GM18505 (cell line): ENCODE measurements around the gene TNNT2.

Experiments
- ATAC-seq: cut with Tn5 transposase; IDR thresholded peaks from one replicate; pipeline ENCODE4 v1.9.1; 2021; ENCODE audit not compliant: unreplicated experiment
- POLR2A ChIP-seq: IDR thresholded peaks from 4 replicates; pipeline ENCODE4 v1.6.1; 2011; ENCODE audit warnings: borderline replicate concordance; ENCODE audit not compliant: insufficient read depth, insufficient read length; ENCODE audit errors: extremely low read depth

TNNT2 gene

GRCh38 chr1:201350884-201351283, 26.6 kb downstream of the TNNT2 start:
- ATAC-seq = no peak
- no peak for TF ChIP-seq POLR2A

DNA sequence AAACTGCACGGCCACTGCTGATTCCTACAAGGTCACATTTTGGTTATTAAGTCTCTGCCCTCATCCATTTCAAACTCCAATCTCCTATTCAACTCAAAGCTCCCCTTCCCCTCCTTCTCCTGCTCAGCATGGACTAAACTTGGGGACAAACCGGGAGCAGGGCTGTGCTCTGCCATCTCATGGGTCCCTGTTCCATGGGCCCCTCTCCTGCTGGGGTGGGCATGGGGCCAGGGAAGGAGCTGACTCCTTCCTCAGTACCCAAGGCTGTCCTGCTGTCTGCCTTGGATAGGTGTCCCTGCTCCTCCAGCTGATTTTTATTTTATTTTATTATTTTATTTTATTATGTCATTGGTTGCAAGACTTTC, 27.1 kb downstream of the TNNT2 start:
- no peak for TF ChIP-seq POLR2A
- no peak for ATAC-seq

GRCh38 chr1:201349092-201349491, 28.4 kb downstream of the TNNT2 start:
- TF ChIP-seq POLR2A = no peak
- ATAC-seq = no peak

GRCh38 chr1:201348211-201348566, 29.3 kb downstream of the TNNT2 start:
- ATAC-seq = no peak
- no peak for TF ChIP-seq POLR2A

- no peak for TF ChIP-seq POLR2A
- no peak for ATAC-seq
Measured at GRCh38 chr1:201347498-201348210, 29.8 kb downstream of the TNNT2 start.

DNA sequence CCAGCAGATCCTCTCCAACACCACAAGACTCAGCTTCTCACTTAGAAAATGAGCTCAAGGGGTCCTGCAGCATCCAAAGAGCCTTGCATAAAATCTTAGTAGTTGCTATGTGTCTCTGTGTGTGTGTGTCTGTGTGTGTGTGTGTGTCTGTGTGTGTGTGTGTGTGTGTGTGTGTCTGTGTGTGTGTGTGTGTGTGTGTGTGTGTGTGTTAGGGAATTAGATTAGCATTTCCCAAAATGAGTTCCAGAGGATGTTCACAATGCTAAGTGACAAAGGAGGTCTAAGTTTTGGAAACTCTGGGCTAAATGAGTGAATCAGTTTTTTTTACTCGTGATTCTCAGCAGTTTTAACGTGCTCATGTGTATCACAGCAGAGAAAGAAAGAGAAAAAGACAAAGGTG, 30.5 kb downstream of the TNNT2 start:
- ATAC-seq = no peak
- no peak for TF ChIP-seq POLR2A

DNA sequence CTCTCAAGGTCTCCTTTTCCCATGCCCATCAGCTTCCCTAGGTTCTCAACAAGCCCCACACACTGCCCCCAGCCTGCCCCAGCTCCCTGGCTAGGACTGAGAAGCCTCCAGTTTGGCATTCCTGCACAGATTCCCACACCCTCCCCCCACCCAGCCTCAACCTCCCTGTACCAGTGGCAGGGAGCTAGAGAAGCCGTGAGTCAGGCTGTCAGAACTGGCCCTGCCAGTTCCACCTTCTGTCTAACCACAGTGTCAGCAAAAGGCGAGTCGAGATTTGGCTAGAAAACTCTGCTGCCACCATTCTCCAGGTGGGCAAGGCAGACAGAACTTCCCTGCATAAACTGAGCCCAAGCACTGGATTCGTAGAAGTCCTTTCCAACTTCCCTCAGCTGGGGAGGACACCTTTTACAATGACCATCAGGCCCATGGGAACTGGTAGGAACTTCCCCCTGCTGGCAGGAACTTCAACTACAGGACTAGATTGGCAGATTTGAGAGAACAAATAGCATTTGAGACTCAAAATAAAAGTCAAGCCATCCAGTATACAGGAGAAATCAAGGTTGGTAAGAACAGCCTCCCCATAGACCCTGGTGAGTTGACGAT, 31.0 kb downstream of the TNNT2 start:
- no peak for TF ChIP-seq POLR2A
- no peak for ATAC-seq

GRCh38 chr1:201345081-201345355, 32.5 kb downstream of the TNNT2 start:
- TF ChIP-seq POLR2A = no peak
- ATAC-seq = no peak

DNA sequence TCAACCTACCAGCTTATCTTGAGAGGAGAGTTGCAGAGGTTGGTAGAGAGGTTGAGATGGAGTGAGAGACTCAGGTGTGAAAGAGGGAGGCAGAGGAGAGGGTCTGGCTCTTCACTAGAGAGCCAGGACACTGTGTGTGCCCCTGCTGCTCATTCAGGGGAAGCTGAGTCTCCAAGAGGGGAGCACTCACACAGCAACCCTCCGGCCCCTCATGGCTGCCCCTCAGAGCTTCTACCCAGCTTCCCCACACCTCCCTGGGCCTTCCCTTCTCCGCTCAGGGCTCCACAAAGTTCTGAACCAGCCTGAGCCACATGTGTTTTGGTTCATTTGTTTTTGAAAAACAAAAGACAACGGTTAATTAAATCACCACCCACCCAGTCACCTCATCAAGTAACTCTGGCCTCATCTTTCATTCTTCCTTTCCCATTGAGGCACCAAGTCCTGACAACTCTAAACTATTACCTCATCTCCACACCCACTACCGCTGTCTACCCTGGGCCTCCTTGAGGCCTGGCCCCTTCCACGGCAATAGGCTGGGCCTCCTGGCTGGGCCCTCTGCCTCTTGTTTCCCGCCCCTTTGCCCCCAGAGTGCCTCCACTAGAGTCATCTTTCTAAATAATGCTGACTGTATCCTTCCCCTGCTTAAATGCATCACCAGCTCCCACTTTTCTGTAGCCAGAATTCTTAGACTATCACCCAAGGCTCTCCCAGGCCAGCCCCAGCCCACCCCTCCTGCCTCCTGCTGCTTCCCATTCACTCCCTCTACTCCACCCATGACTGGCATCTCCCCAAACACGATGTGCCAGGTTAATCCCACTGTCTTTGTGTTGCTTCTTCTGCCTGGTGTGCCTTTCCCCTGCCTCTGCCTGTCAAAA, 33.0 kb downstream of the TNNT2 start:
- ATAC-seq = no peak
- TF ChIP-seq POLR2A = no peak

- no peak for ATAC-seq
- TF ChIP-seq POLR2A = no peak
Measured at GRCh38 chr1:201341377-201341776, 36.1 kb downstream of the TNNT2 start.

DNA sequence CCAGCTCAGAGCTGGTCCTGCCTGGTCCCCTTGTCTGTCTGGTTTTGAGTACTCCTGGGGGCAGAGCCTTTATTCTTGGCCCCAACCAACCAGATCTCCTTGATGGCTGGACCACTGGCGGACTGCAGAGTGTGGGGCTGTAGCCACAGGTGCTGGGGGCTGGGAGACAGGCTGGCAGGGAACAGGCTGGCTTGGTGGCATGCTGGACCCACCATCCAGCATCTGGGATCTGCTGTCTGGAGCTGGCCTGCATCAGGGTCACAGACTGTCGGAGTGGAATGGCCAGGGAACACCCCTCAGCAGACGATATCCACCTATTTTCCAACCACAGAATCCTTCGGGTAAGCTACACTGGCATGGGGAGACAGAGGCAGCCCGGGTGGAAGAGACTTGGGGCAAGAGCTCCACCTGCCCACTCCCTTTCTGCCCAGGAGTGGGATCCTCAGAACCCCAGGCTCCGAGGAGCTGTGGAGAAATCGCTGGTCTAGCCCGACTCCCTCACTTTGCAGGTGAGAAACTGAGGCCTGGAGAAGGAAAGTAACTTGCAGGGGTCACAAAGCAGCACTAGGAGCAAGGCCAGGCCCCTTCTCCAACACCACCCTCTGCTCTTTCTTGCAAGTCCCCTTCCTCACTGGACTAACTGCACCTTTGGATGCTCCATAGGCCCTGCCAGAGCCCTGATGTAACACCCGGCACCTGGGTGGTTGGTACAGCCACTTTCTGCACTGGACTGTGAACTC, 40.6 kb downstream of the TNNT2 start:
- ATAC-seq = no peak
- TF ChIP-seq POLR2A = no peak

GRCh38 chr1:201335901-201336300, 41.6 kb downstream of the TNNT2 start:
- no peak for TF ChIP-seq POLR2A
- no peak for ATAC-seq

DNA sequence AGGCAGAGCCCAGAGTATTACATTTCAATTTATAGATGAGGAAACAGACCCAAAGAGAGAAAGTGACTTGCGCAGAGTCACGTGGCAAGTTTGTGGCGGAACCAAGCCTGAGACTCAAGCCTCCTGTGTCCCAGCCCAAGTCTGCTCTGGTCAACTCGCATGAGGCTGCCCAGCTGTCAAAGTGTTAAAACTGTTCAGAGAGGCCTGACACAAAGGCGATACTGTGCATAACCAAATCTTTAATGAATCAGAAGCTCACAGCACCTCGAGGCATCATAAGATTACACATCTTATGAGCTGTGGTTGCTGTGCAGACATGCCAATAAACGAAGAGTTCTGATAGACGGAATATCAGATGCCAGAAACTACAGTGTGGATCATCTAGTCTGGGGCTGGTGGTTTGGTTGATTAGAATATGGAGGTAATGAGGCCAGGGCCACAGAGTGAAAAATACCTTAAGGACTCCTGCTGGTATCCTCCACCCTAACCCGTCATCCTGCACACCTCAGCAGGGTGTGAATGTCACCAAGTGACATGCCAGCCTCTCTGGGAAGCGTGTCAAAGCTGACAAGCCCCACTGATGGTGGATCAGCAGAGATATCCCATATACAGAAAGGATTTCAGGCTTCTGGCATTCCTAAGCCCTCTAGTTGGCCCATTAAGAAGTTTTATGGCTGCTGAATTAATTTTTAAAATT, 42.2 kb downstream of the TNNT2 start:
- ATAC-seq = no peak
- TF ChIP-seq POLR2A = no peak
